ENCODE data around the gene PPM1B.
"Not testable (repeated sequence)": the region's sequence is repeated elsewhere in the genome, so short reads cannot be mapped to it uniquely, and the experiment has no call there.

DNA sequence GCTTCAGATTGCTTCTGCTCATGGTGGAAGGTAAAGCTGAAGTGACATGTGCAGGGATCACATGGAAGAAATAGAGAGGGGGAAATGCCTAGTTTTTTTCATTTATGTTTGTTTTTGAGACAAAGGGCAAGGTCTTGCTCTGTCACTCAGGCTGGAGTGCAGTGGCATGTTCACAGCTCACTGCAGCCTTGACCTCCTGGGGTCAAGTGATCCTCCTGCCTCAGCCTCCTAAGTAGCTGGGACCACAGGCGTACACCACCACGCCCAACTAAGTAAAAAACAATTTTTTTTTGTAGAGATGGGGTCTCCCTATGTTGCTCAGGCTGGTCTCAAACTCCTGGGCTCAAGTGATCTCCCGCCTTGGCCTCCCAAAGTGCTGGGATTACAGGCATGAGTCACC, 87.0 kb downstream of the PPM1B start:
- not testable (repeated sequence) for TF ChIP-seq CTCF (IDR thresholded peaks at IDR 0.05; ENCODE audit: borderline replicate concordance, extremely low read depth, low read length, poor library complexity, severe bottlenecking); EZH2 (IDR thresholded peaks at IDR 0.05; ENCODE audit: borderline replicate concordance, low read depth, low read length, severe bottlenecking)

All from DND-41 (cell line).